Upper lobe of left lung (tissue), 4 donors: ENCODE results near the gene TRAPPC4.

Experiments
- CTCF ChIP-seq, 6 experiments: fragments of 450-650 bp in 4 of 6; fragments of 200-600 bp in 2 of 6; sonication (generic) in 2 of 6; IDR thresholded peaks; one replicate each; pipeline ENCODE4 v1.5.1; 2016 to 2019; ENCODE audit warnings: antibody characterized with exemption in 6 of 6
- EP300 ChIP-seq, 4 donors: sonication (generic); formaldehyde crosslinking; IDR thresholded peaks; one replicate each; pipeline ENCODE4 v1.5.1; 2017; ENCODE audit warnings: antibody characterized with exemption in 4 of 4, control low read depth in 2 of 4
- POLR2A ChIP-seq, 4 donors: fragments of 450-650 bp; IDR thresholded peaks; one replicate each; pipeline ENCODE4 v1.5.1; 2016 to 2017; ENCODE audit warnings: antibody characterized with exemption in 4 of 4, mild to moderate bottlenecking in 2 of 4

- TF ChIP-seq CTCF (IDR thresholded peaks at IDR 0.05) (no peak), POLR2A (IDR thresholded peaks at IDR 0.05) (no peak), EP300 (IDR thresholded peaks at IDR 0.05) (no peak)
Measured at GRCh38 chr11:118979434-118979833, 39.1 kb upstream of the TRAPPC4 start.
